PC-3 (cell line): ENCODE data around the gene THOC6. TPM values are rescaled to one million over a fixed set of nuclear protein-coding genes. Genes with fewer than 3 reads are reported as not detected.

Source experiments
- ATAC-seq: fragments of 200-7000 bp; cut with Tn5 transposase; 2 replicates; pipeline ENCODE4 v1.9.1; 2020; ENCODE audit warnings: mild to moderate bottlenecking, moderate library complexity
- BruUV-seq: library from RNA; stranded (reverse); fragments of 400-500 nt; replicated peaks from 2 replicates; lab custom pipeline; 2021; lab: Mats Ljungman, UMichigan
- CTCF ChIA-PET: fragments of 300-600 bp; sonication (Branson Sonifier 250); formaldehyde crosslinking; loops from one replicate; lab custom pipeline; 2022; ENCODE audit warnings: antibody characterized with exemption; lab: Charles Lee
- POLR2A ChIA-PET: fragments of 300-600 bp; sonication (Branson Sonifier 250); formaldehyde crosslinking; loops from one replicate; lab custom pipeline; 2022; ENCODE audit warnings: antibody characterized with exemption; ENCODE audit not compliant: unreplicated experiment; lab: Charles Lee
- DNase-seq: peaks from one replicate; pipeline ENCODE4 v3.0.0-alpha.2; 2015
- H2AFZ ChIP-seq: fragments of 300-600 bp; sonication (generic); 2 replicates; pipeline ENCODE4 v1.6.0; 2016; ENCODE audit warnings: antibody characterized with exemption, low read length
- H3F3A ChIP-seq: fragments of 300-600 bp; sonication (generic); one replicate; pipeline ENCODE4 v1.6.0; 2017; ENCODE audit warnings: antibody characterized with exemption, low read length, control low read depth, mild to moderate bottlenecking; ENCODE audit not compliant: unreplicated experiment
- H3K27ac ChIP-seq: fragments of 300-600 bp; sonication (generic); 2 replicates; pipeline ENCODE4 v1.5.1; 2016; ENCODE audit warnings: mild to moderate bottlenecking, low read length
- H3K27me3 ChIP-seq: fragments of 300-600 bp; sonication (generic); 2 replicates; pipeline ENCODE4 v1.6.1; 2016; ENCODE audit warnings: low read length, mixed read lengths
- H3K36me3 ChIP-seq: fragments of 300-600 bp; sonication (generic); 2 replicates; pipeline ENCODE4 v1.6.1; 2016; ENCODE audit warnings: low read depth, mixed run types, low read length, mixed read lengths
- H3K4me1 ChIP-seq: fragments of 300-600 bp; sonication (generic); 2 replicates; pipeline ENCODE4 v1.5.1; 2016; ENCODE audit warnings: low read length; ENCODE audit not compliant: insufficient read depth
- H3K4me2 ChIP-seq: fragments of 300-600 bp; sonication (generic); 2 replicates; pipeline ENCODE4 v1.6.0; 2016; ENCODE audit warnings: low read length
- H3K4me3 ChIP-seq: fragments of 300-600 bp; sonication (generic); 2 replicates; pipeline ENCODE4 v1.5.1; 2016; ENCODE audit warnings: mild to moderate bottlenecking, low read length, mixed read lengths
- H3K79me2 ChIP-seq: fragments of 300-600 bp; sonication (generic); 2 replicates; pipeline ENCODE4 v1.6.1; 2017; ENCODE audit warnings: low read length, mixed read lengths
- H3K9ac ChIP-seq: fragments of 300-600 bp; sonication (generic); 2 replicates; pipeline ENCODE4 v1.6.0; 2016; ENCODE audit warnings: mild to moderate bottlenecking, low read length
- H3K9me2 ChIP-seq: fragments of 300-600 bp; sonication (generic); replicated peaks from 2 replicates; pipeline ENCODE4 v1.6.1; 2016; ENCODE audit warnings: mixed run types, low read length, mixed read lengths
- H3K9me3 ChIP-seq: fragments of 300-600 bp; sonication (generic); 2 replicates; pipeline ENCODE4 v1.6.1; 2016; ENCODE audit warnings: low read length, mixed read lengths
- H4K20me1 ChIP-seq: fragments of 300-600 bp; sonication (generic); 2 replicates; pipeline ENCODE4 v1.6.1; 2016; ENCODE audit warnings: low read length, mixed read lengths
- CTCF ChIP-seq: fragments of 300-600 bp; sonication (generic); conservative IDR thresholded peaks from 2 replicates; pipeline ENCODE4 v1.5.1; 2017; ENCODE audit warnings: antibody characterized with exemption, low read depth, mild to moderate bottlenecking, low read length
- EZH2 ChIP-seq: fragments of 300-600 bp; sonication (generic); IDR thresholded peaks from one replicate; pipeline ENCODE4 v1.6.1; 2017; ENCODE audit warnings: antibody characterized with exemption, mild to moderate bottlenecking, low read length; ENCODE audit not compliant: unreplicated experiment
- EZH2phosphoT487 ChIP-seq: fragments of 300-600 bp; sonication (generic); IDR thresholded peaks from 2 replicates; pipeline ENCODE4 v1.6.1; 2018; ENCODE audit warnings: mild to moderate bottlenecking, antibody characterized with exemption, low read length, borderline replicate concordance
- intact Hi-C: fragments of 100-400 bp; cut with micrococcal nuclease; formaldehyde crosslinking; loops from 2 replicates; pipeline ENCODE4 v1.9.0; 2023
- total RNA-seq: library from RNA; depleted of rRNA; stranded (reverse); fragments of >200 nt; gene quantifications from 2 replicates; pipeline ENCODE4 v1.2.3, GENCODE V29; 2014

THOC6 gene
- total RNA-seq, 1 experiment from 2014 or later, result 40.3 TPM

- H3F3A ChIP-seq, result no peaks in the 10 kb centered on the region
- H3K27me3 ChIP-seq, result no peaks in the 10 kb centered on the region
- CTCF ChIA-PET, result interaction anchor here (0.6 to 1.7 kb wide), 2 partner anchors 31 to 55 kb away, joined by 5 to 9 read pairs; no protein-coding TSS in a partner anchor
- TF ChIP-seq EZH2 (no peak), CTCF (peak; percentile 62)
- H4K20me1 ChIP-seq, result no peaks in the 10 kb centered on the region
- H3K9me3 ChIP-seq, result no peaks in the 10 kb centered on the region
- ATAC-seq (peak; percentile 91), DNase-seq (peak; percentile 83)
- POLR2A ChIA-PET, result interaction anchor here (0.6 kb wide), 1 partner anchor 444 kb away, joined by 4 read pairs; no protein-coding TSS in a partner anchor
- H3K36me3 ChIP-seq, result no peaks in the 10 kb centered on the region
- no TSS peak for BruUV-seq
- H3K9ac ChIP-seq, result peak overlapping the region; percentile 88
- H3K79me2 ChIP-seq, result no peaks in the 10 kb centered on the region
- H3K4me1 ChIP-seq, result no peaks in the 10 kb centered on the region
- H3K4me3 ChIP-seq, result peak overlapping the region; percentile 86
- H3K4me2 ChIP-seq, result peak overlapping the region; percentile 98
- intact Hi-C loops, result loop anchor here (1.0 kb wide), 1 partner anchor 65 kb away; no protein-coding TSS in a partner anchor
- peak overlapping the region; percentile 90 for H2AFZ ChIP-seq
- no peaks in the 10 kb centered on the region for H3K9me2 ChIP-seq
- H3K27ac ChIP-seq, result no peak overlapping the region
Measured at GRCh38 chr16:3059041-3059722, 35.3 kb downstream of the THOC6 start.

- peak overlapping the region; percentile 90 for H2AFZ ChIP-seq
- H3K27ac ChIP-seq, result no peak overlapping the region
- ChIA-PET POLR2A (no interaction called here), CTCF (interaction anchor here (1.7 kb wide), 1 partner anchor 54 kb away, joined by 5 read pairs; no protein-coding TSS in a partner anchor)
- no peaks in the 10 kb centered on the region for H3K79me2 ChIP-seq
- peak overlapping the region; percentile 86 for H3K4me3 ChIP-seq
- TSS peak; percentile 79 for BruUV-seq
- H3K9ac ChIP-seq, result peak overlapping the region; percentile 51
- H3K9me2 ChIP-seq, result no peaks in the 10 kb centered on the region
- peaks cover under 1% of the 10 kb centered on the region for H3K4me1 ChIP-seq
- no peaks in the 10 kb centered on the region for H3K27me3 ChIP-seq
- DNase-seq (no peak), ATAC-seq (no peak)
- intact Hi-C loops, result loop anchor here (1.0 kb wide), 1 partner anchor 65 kb away; no protein-coding TSS in a partner anchor
- H3K4me2 ChIP-seq, result peak overlapping the region; percentile 98
- no peaks in the 10 kb centered on the region for H4K20me1 ChIP-seq
- no peaks in the 10 kb centered on the region for H3K36me3 ChIP-seq
- TF ChIP-seq EZH2 (no peak), EZH2phosphoT487 (no peak), CTCF (no peak)
- no peaks in the 10 kb centered on the region for H3K9me3 ChIP-seq
- H3F3A ChIP-seq, result no peaks in the 10 kb centered on the region
Measured at GRCh38 chr16:3059723-3060242, 35.9 kb downstream of the THOC6 start.
